IPS-18c (cell line): Measurements from ENCODE around the gene LRRC8D.
"Not testable (repeated sequence)": the region's sequence is repeated elsewhere in the genome, so short reads cannot be mapped to it uniquely, and the experiment has no call there.

ENCODE experiments used
- H3K4me3 ChIP-seq: 2 replicates; pipeline ENCODE4 v1.7.0; 2013; ENCODE audit warnings: low read depth, mild to moderate bottlenecking, low read length, moderate library complexity; ENCODE audit not compliant: insufficient read depth
- H3K9me3 ChIP-seq: one replicate; pipeline ENCODE4 v1.6.1; 2013; ENCODE audit warnings: mild to moderate bottlenecking, low read length, moderate library complexity; ENCODE audit not compliant: control insufficient read depth, insufficient read depth

The LRRC8D gene

DNA sequence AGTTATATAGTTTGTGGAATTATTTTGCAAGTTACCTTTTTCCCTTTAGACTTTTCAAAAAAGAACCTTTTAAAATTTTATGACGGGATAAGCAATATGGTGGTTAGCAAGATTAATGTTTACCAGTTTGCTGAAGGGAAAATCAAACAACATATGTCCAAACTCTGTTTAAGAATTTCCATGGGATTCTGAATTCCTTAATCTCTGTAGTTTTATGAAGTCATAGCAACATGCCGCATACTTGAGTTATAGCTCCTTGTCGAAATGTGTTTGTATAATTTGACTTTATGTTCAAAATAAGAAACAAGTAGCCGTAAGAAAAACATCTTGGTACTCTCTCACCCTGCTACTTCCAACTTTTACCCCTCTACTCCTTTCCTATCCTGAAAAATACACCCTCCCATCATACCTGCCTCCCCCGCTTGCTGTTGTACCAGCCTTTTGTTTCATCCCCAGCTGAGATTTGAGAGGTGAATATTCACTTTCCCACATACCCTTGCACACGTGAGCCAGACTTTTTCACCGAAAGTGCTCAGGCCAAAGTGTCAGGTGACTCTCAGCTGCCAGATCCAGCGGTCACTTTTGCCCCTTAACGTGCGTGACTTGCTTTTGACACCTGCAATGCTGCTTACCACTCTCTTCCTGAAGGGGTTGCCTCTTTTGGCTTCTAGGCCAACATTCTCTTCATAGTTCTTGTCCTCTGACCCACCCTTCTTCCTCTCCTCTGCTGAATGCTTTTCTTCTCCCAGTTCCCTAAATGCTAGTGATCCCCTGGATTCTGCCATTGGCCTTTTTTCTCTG is 90.6 kb downstream of the LRRC8D start:
- Histone ChIP-seq H3K9me3 (no peaks in the 10 kb centered on the region), H3K4me3 (no peak overlapping the region)

DNA sequence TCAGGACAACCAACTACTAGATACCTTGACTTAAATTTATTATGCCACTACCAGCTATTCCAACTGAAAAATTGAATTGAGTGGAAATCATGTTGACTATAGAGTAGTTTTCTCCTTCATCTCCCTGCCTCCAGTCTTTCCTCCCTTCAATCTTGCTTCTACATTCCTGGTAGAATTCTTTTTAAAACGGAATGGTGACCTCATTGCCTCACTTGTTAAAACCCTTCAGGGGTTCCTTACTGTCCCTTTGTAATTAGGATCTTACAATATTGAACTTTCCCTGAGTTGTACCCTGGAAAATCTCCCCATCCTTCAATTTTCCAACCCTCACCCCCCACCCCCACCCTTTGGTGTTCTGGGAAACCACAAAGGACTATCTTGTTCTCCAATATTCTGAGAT is 91.2 kb downstream of the LRRC8D start:
- Histone ChIP-seq H3K4me3 (no peak overlapping the region), H3K9me3 (no peaks in the 10 kb centered on the region)

DNA sequence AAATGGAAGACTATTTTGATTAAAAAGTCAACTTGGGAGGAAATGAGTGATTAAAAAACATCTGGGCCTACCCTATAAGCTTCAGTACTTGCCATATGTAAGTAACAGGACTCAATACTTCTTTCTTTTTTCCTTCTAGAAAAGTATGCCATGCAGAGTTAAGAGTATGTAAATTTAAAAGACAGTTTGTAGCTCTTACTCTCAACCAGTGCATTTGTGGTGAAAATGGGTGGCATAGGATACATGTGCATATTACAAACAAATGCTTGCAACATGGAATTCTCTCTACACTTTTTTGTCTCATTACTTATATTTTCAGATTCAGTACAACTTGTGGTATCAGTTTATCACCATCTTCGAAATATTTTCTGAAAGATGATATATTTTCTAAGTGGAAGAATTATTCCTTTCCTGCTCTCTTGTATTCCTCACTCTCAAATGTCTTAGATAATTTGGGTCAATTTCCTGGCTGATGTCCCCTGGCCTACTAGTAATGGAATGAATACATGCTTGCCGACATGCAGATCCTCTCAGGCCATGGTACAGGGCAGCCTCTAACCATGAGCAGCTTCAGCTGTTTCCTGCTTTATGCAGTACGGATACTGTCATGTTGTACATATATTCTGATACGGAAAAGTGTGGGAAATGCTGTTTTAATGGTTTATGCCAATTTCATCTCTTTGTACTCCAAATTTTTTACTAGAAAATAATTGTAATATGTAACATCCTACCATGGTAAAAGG is 92.7 kb downstream of the LRRC8D start:
- H3K4me3 ChIP-seq, result no peak overlapping the region
- H3K9me3 ChIP-seq, result no peaks in the 10 kb centered on the region

DNA sequence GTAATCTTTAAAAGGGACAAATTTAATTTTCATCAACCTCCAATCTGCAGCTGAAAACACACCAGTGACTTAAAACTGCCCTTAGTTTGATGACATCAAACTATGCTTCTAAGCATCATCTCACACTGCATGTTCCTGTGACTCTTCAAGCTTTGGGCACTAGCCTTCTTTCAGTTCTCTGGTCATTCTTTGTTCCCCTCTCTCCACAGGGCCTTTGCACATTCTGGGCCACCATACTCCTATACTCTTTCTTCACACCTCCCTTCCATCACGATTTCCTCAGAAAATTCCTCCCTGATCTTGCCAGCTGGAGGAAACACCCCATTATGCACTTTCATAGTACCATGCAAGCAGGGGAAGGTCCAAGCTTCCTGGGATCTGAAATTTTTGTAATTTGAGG is 96.5 kb downstream of the LRRC8D start:
- no peak overlapping the region for H3K4me3 ChIP-seq
- H3K9me3 ChIP-seq, result no peaks in the 10 kb centered on the region

DNA sequence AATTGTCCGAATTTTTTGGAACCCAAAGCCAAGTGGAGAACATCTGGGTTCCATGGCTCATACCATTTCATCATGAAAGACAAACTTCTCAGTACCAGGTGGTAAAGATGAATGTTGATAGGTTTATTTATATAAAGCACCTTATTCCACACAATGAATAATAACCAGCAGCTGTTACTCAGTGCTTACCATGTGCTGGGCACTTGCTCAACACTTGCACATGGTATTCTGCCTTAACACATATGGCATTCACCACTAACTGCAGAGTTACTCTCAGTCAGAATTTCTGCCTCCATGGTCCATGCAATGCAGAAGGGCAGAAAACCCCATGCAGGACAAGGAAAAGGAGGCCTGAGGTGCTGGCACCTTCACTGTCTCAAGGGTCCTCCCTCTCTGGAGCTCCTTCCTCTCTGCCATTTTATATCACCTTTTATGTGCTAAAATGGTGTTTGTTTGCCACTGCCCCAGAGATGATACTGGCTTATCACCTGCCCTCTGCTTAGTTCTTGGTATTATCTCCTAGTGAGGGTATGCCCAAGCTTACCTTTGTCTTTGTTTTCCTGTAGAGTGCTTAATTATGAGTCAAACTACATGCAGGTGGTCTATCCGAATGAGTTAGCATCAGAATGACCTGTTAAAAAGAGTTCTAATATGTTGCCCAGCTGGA is 97.4 kb downstream of the LRRC8D start:
- Histone ChIP-seq H3K4me3 (no peak overlapping the region), H3K9me3 (no peaks in the 10 kb centered on the region)

DNA sequence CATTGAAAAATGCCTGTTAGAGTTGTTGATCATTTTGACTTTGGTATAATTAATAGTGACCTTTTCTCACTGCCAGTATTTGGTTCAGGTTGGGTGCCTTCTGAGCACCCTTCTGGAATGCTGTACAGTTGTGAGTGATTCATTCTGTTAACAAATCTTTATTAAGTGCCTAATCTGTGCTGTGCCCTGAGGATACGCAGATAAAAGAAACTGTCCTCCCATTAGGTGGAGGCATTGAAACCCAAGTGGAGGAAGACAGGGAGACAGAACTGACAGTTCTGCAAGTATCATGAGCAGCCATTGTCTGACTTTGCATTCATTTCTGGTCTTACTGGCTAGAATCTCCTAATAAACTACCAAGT is 97.9 kb downstream of the LRRC8D start:
- no peaks in the 10 kb centered on the region for H3K9me3 ChIP-seq
- no peak overlapping the region for H3K4me3 ChIP-seq

DNA sequence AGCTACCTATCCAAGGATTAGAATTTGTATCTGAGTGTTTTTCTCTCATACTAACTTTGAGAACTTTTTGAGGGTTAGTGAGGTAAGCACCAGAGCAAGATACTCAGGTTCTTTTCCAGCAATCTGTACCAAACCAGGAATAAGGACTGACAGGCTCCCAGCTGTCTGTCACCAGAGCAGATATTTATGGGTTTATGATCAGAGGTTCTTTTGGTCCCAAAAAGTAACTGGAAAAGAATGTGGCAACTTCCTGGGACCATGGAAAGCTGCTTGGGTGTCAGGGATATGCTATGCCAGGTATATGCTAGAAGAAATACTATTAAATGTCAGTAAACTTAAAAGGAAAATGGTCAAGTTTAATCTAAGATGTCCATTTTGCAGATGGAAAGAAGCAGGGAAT is 98.3 kb downstream of the LRRC8D start:
- no peak overlapping the region for H3K4me3 ChIP-seq
- H3K9me3 ChIP-seq, result no peaks in the 10 kb centered on the region

DNA sequence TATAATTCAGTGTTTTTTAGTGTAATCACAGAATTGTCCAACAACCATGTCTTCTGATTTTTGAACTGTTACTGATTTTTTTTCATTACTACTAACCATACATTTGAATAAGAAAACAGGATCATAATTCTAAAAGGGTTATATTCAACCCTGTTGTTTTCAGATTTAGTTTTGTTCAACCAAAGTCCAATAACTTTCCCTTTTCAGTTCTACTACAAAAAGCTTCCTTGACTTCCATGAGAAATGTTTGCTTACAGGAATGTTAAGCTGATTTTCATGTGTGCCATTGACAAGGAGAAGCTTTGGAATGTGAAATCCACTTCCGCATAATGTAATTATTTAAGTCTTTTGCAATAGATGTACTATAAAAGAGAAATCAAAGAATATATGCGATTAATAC is 102.1 kb downstream of the LRRC8D start:
- Histone ChIP-seq H3K9me3 (no peaks in the 10 kb centered on the region), H3K4me3 (no peak overlapping the region)

DNA sequence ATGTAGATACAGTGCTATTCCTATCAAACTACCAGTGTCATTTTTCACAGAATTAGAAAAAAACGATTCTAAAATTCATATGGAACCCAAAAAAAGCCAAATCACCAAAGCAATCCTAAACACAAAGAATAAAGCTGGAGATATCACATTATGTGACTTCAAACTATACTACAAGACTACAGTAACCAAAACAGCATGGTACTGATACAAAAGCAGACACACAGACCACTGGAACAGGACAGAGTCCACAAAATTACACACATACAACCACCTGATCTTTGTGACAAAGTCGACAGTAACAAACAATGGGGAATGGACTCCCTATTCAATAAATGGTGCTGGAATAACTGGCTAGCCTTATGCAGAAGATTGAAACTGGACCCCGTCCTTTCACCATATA is 102.7 kb downstream of the LRRC8D start:
- no peak overlapping the region for H3K4me3 ChIP-seq
- no peaks in the 10 kb centered on the region for H3K9me3 ChIP-seq

DNA sequence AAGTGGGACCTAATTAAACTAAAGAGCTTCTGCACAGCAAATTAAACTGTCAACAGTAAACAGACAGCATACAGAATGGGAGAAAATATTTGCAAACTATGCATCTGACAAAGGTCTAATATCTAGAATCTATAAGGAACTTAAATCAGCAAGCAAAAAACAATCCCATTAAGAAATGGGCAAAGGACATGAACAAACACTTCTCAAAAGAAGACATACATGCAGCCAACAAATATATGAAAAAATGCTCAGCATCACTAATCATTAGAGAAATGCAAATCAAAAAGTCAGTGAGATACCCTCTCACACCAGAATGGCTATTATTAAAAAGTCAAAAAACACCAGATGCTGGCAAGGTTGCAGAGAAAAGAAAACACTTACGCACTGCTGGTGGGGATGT is 103.2 kb downstream of the LRRC8D start:
- H3K4me3 ChIP-seq, H3K9me3 ChIP-seq: not testable (repeated sequence)

DNA sequence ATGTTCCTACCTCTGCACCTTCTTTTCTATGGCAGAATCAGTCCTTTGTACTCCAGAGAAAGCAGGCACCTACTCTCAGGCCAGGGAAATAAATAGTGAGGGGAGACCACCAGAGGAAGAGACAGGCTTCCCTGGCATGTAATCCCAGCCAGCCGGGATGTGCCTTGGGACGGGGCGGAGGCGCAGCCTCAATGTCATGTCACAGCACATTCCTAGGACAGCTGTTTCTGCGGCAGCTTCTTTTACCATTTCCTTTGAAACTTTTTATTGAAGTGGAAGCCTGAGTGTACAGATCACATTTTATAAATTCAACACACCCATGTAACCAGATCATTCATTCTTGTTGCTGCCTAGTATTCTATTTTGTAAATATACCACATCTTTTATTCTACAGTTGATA is 106.2 kb downstream of the LRRC8D start:
- Histone ChIP-seq H3K9me3 (no peaks in the 10 kb centered on the region), H3K4me3 (no peak overlapping the region)

DNA sequence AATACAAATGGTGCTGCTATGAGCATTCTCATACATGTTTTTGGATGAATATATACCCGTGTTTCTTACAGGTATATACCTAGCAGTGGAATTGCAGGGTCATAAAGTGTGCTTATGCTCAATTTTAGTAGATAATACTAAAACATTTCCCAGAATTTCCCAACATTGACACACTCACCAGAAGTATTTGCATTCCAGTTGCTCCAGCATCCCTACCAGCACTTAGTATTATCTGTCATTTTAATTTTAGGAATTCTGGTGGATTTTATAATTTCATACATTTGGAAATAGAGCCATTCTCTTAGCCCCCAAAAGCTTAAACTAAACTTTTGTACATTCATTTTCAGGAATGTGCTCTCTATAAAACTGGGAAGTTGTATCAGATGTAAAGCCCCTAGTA is 106.6 kb downstream of the LRRC8D start:
- no peaks in the 10 kb centered on the region for H3K9me3 ChIP-seq
- H3K4me3 ChIP-seq, result no peak overlapping the region

DNA sequence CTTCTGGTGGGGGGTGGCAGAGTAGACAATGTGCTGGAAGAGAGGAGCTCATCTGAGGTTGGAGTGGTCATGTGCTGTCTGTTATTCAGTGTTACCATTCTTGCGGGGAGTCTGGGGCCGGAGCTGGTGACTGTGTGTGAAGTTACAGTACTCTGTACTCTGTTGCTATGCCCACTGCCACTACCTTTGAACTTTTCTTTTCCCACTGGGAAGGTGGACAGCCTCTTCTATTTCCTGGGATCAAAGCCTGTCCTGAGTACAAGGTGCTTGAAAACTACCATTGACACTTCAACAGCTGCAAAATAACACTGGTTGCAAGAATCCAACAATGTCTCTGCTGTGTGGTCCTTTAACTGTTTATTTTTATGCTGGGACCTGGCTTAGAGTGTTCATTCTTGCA is 107.7 kb downstream of the LRRC8D start:
- Histone ChIP-seq H3K9me3 (no peaks in the 10 kb centered on the region), H3K4me3 (no peak overlapping the region)

DNA sequence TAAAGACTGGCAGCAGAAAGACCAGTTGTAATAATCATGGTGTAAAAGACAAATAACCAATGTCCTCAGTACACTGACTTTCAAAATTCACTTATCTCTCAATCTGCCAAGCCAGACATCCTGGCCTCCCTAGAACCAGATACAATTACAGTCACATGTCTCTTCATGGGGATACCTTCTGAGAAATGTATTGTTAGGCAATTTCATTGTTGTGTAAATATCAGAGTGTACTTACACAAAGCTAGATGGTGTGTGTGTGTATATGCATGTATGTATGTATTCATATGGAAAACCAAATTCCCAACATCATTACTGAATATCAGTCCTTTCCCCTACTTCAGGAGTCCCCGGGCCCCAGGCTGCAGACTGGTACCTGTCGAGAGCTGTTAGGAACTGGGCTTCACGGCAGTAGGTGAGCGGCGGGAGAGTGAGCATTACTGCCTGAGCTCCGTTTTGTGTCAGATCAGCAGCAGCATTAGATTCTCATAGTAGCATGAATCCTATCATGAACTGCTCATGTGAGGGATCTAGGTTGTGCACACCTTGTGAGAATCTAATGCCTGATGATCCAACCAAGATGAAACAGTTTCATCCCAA is 108.7 kb downstream of the LRRC8D start:
- Histone ChIP-seq H3K9me3 (no peaks in the 10 kb centered on the region), H3K4me3 (no peak overlapping the region)

DNA sequence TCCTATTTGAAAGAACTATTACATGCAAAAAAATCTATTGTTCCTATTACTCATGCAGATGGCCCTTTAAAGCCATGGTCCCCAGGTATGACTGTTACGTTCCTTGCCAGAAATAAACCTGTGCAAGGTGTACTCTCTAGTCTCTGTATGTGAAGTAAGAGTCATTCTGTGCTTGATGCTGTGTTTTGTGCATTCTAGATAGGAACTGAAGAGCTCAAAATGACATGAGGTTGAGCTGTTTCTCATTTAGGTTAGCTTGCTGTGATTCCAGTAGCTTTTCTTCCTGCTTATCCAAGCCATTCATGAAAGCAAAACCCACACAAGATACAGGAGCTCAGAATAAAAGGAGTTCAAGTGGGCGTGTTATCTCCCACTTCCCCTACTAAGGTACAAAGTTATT is 109.7 kb downstream of the LRRC8D start:
- no peaks in the 10 kb centered on the region for H3K9me3 ChIP-seq
- H3K4me3 ChIP-seq, result no peak overlapping the region

DNA sequence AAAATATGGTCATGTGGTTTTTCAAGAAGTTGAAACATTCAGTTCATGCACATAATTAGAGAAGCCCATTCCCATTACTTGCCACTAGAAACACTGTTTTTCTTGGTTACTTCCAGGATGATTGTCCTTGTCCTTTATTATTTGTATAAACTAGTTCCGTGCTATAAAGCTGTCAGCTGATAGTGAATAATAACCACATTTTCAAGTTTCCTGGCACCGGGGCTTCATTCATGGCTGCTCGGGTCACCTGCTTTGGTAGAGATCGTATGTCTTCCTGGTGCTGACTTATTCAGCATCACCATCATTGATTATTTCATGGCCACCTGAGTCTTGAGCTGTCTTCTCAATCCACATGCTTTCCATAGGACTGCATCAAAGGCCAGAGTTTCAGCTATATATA is 111.1 kb downstream of the LRRC8D start:
- no peaks in the 10 kb centered on the region for H3K9me3 ChIP-seq

DNA sequence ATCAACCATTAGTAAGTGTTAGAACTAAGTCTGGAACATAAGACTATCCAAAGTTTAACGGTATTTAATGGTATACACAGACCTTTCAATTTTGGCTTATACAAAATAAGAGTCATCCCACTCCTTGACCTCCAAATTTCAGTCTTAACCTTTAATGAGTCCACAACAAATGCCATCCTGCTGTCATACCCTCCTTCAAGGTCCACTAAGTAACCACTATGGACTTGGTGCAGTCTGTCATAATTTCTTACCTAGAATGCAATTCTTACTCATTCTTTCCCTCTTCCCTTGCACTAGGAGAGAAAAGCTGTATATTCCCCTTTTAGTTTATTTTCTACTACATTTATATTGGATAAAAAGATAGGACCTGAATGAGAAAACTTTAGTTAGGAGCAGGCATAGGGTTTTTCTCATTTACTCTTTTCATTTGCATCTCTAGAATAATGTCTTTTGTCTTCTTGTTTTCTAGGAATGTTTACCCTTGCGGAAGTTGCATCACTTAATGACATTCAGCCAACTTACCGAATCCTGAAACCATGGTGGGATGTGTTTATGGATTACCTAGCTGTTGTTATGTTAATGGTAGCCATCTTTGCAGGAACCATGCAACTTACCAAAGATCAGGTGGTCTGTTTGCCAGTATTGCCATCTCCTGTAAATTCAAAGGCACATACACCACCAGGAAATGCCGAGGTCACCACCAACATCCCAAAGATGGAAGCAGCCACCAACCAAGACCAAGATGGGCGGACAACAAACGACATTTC is 111.9 kb downstream of the LRRC8D start:
- H3K4me3 ChIP-seq, result no peak overlapping the region
- H3K9me3 ChIP-seq, result no peaks in the 10 kb centered on the region

More for the DNA sequence above, 111.1 kb downstream of the LRRC8D start:
- no peak overlapping the region for H3K4me3 ChIP-seq
